H1 (cell line): Measurements from ENCODE around the gene SF3B1. TPM values are rescaled to one million over a fixed set of nuclear protein-coding genes. Genes with fewer than 3 reads are reported as not detected.

Experiments
- CHD7 ChIP-seq: fragments of 300-600 bp; sonication (generic); IDR thresholded peaks from 2 replicates; pipeline ENCODE4 v1.7.1; 2012; ENCODE audit warnings: low read length, moderate library complexity, mild to moderate bottlenecking, inconsistent platforms; ENCODE audit not compliant: insufficient replicate concordance
- EGR1 ChIP-seq: IDR thresholded peaks from 2 replicates; pipeline ENCODE4 v1.6.1; 2011; ENCODE audit warnings: low read depth, low read length, borderline replicate concordance
- JUN ChIP-seq: IDR thresholded peaks from 2 replicates; pipeline ENCODE4 v1.6.1; 2011; ENCODE audit warnings: low read depth, mild to moderate bottlenecking, improper control_type of control experiment, low read length
- RFX5 ChIP-seq: IDR thresholded peaks from 2 replicates; pipeline ENCODE4 v1.6.1; 2011; ENCODE audit warnings: low read depth, low read length, improper control_type of control experiment, borderline replicate concordance
- RXRA ChIP-seq: IDR thresholded peaks from 2 replicates; pipeline ENCODE4 v1.6.1; 2011; ENCODE audit warnings: low read depth, mild to moderate bottlenecking, low read length, moderate library complexity; ENCODE audit not compliant: insufficient read depth
- SIN3A ChIP-seq, 2 experiments: IDR thresholded peaks in 1 of 2; conservative IDR thresholded peaks in 1 of 2; 2 replicates each; pipeline ENCODE4 v1.6.1; 2011 to 2012; ENCODE audit warnings: low read length in 2 of 2, improper control_type of control experiment in 1 of 2, low read depth in 1 of 2, mild to moderate bottlenecking in 1 of 2
- SP2 ChIP-seq: IDR thresholded peaks from 2 replicates; pipeline ENCODE4 v1.6.1; 2012; ENCODE audit warnings: mild to moderate bottlenecking, low read length, inconsistent platforms
- SRF ChIP-seq: IDR thresholded peaks from 2 replicates; pipeline ENCODE4 v1.6.1; 2011; ENCODE audit warnings: mild to moderate bottlenecking, low read depth, low read length, moderate library complexity
- SUZ12 ChIP-seq: fragments of 200-600 bp; sonication (generic); IDR thresholded peaks from 2 replicates; pipeline ENCODE4 v1.6.1; 2012; ENCODE audit warnings: mild to moderate bottlenecking, inconsistent platforms, low read length, moderate library complexity, mixed read lengths
- polyA plus RNA-seq, 7 experiments: library from polyadenylated mRNA; depleted of rRNA in 3 of 7; stranded (reverse) in 5 of 7; unstranded in 2 of 7; fragments of >200 nt in 5 of 7; fragments of 200-250 nt in 2 of 7; gene quantifications; 1 replicate in 5 of 7; 2 replicates in 1 of 7; 4 replicates in 1 of 7; pipeline versions ENCODE4 v1.2.1 to v1.2.3, GENCODE V29; 2011 to 2013; ENCODE audit warnings: missing spikeins in 2 of 7, mixed read lengths in 2 of 7
- total RNA-seq: library from RNA; stranded (reverse); fragmentation: NEBNext Ultra II Directional; extraction: Animal tissue kit (Norgen Biotek cat#: 25700); gene quantifications from 2 replicates; pipeline ENCODE4 v1.2.1, GENCODE V29; 2021

The SF3B1 gene
- total and polyA plus RNA-seq, 2 of the 8 experiments (the other 6 are each of a cell fraction or from before 2014, with no cell fraction given) = 320 to 403 TPM

GRCh38 chr2:197461057-197461456, 26.2 kb upstream of the SF3B1 start (continued):
- TF ChIP-seq CHD7 = no peak
- TF ChIP-seq JUN = no peak
- no peak for TF ChIP-seq RFX5
- TF ChIP-seq EGR1 = no peak
- no peak for TF ChIP-seq SIN3A (conservative IDR thresholded peaks at IDR 0.05 in 1 of 2, IDR thresholded peaks at IDR 0.05 in 1 of 2; ENCODE audit: low read depth in 1 of 2, low read length in 2 of 2)
- TF ChIP-seq SUZ12 = no peak
- TF ChIP-seq SRF = no peak
- no peak for TF ChIP-seq RXRA
- no peak for TF ChIP-seq SP2
